ENCODE data around the gene CARHSP1.
"Not testable (repeated sequence)": the region's sequence is repeated elsewhere in the genome, so short reads cannot be mapped to it uniquely, and the experiment has no call there.

DNA sequence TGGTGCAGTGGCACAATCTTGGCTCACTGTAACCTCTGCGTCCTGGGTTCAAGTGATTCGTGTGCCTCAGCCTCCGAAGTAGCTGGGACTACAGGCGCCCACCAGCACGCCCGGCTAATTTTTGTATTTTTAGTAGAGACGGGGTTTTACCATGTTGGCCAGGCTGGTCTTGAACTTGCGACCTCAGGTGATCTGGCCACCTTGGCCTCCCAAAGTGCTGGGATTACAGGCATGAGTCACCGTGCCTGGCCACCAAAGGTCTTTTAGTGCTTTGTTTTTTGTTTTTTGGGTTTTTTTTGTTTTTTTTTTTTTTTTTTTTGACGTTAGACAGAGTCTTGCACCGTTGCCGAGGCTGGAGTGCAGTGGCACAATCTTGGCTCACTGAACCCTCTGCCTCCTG is 65.1 kb downstream of the CARHSP1 start:
- TF ChIP-seq, protein P1, sequence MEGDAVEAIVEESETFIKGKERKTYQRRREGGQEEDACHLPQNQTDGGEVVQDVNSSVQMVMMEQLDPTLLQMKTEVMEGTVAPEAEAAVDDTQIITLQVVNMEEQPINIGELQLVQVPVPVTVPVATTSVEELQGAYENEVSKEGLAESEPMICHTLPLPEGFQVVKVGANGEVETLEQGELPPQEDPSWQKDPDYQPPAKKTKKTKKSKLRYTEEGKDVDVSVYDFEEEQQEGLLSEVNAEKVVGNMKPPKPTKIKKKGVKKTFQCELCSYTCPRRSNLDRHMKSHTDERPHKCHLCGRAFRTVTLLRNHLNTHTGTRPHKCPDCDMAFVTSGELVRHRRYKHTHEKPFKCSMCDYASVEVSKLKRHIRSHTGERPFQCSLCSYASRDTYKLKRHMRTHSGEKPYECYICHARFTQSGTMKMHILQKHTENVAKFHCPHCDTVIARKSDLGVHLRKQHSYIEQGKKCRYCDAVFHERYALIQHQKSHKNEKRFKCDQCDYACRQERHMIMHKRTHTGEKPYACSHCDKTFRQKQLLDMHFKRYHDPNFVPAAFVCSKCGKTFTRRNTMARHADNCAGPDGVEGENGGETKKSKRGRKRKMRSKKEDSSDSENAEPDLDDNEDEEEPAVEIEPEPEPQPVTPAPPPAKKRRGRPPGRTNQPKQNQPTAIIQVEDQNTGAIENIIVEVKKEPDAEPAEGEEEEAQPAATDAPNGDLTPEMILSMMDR (conservative IDR thresholded peaks at IDR 0.05; ENCODE audit: low read depth, low read length): not testable (repeated sequence)
- TF ChIP-seq POLR2A, CEBPB, SMC3, FOS (IDR thresholded peaks at IDR 0.05; ENCODE audit: low read depth, low read length): not testable (repeated sequence)
- TF ChIP-seq, protein P2, sequence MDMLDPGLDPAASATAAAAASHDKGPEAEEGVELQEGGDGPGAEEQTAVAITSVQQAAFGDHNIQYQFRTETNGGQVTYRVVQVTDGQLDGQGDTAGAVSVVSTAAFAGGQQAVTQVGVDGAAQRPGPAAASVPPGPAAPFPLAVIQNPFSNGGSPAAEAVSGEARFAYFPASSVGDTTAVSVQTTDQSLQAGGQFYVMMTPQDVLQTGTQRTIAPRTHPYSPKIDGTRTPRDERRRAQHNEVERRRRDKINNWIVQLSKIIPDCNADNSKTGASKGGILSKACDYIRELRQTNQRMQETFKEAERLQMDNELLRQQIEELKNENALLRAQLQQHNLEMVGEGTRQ (IDR thresholded peaks at IDR 0.05; ENCODE audit: low read depth, low read length): not testable (repeated sequence)
